Mesenchymal stem cell (in vitro differentiated cells and primary cell): Measurements from ENCODE around the gene YIPF4.
"Not testable (repeated sequence)": the region's sequence is repeated elsewhere in the genome, so short reads cannot be mapped to it uniquely, and the experiment has no call there.

Source experiments
- DNase-seq: peaks from one replicate; pipeline ENCODE4 v3.0.0-alpha.2; 2013
- H2AFZ ChIP-seq: one replicate; pipeline ENCODE4 v1.6.1; 2013; ENCODE audit warnings: low read depth, mild to moderate bottlenecking, control low read depth, inconsistent platforms, low read length, moderate library complexity
- H2AK5ac ChIP-seq: 2 replicates; pipeline ENCODE4 v1.6.1; 2013; ENCODE audit warnings: low read length, moderate library complexity, mild to moderate bottlenecking, inconsistent platforms; ENCODE audit not compliant: severe bottlenecking
- H2BK120ac ChIP-seq: one replicate; pipeline ENCODE4 v1.6.1; 2013; ENCODE audit warnings: low read depth, mild to moderate bottlenecking, inconsistent platforms, low read length, moderate library complexity
- H2BK12ac ChIP-seq, 2 experiments: one replicate each; pipeline ENCODE4 v1.6.1; 2013; ENCODE audit warnings: inconsistent platforms in 2 of 2, low read length in 2 of 2, mild to moderate bottlenecking in 2 of 2, moderate library complexity in 2 of 2, control low read depth in 1 of 2
- H2BK15ac ChIP-seq: one replicate; pipeline ENCODE4 v1.6.1; 2013; ENCODE audit warnings: mild to moderate bottlenecking, low read depth, inconsistent platforms; ENCODE audit not compliant: poor library complexity, severe bottlenecking
- H2BK5ac ChIP-seq: 2 replicates; pipeline ENCODE4 v1.6.1; 2013; ENCODE audit warnings: low read depth, mild to moderate bottlenecking, low read length, control low read depth, inconsistent platforms; ENCODE audit not compliant: poor library complexity, severe bottlenecking
- H3K14ac ChIP-seq, 2 experiments: one replicate each; pipeline ENCODE4 v1.6.1; 2013; ENCODE audit warnings: inconsistent platforms in 2 of 2, low read length in 2 of 2, control low read depth in 1 of 2, mild to moderate bottlenecking in 1 of 2, moderate library complexity in 1 of 2
- H3K18ac ChIP-seq, 2 experiments: one replicate each; pipeline ENCODE4 v1.6.1; 2013; ENCODE audit warnings: inconsistent platforms in 2 of 2, low read length in 2 of 2, control low read depth in 1 of 2, low read depth in 1 of 2, mild to moderate bottlenecking in 1 of 2
- H3K23ac ChIP-seq, 2 experiments: one replicate each; pipeline ENCODE4 v1.6.1; 2013; ENCODE audit warnings: inconsistent platforms in 2 of 2, low read length in 2 of 2, mild to moderate bottlenecking in 2 of 2, moderate library complexity in 2 of 2, control low read depth in 1 of 2
- H3K27ac ChIP-seq: 2 replicates; pipeline ENCODE4 v1.5.1; 2013; ENCODE audit warnings: mild to moderate bottlenecking, moderate library complexity, low read length, control low read depth, inconsistent platforms; ENCODE audit not compliant: poor library complexity, severe bottlenecking
- H3K27me3 ChIP-seq, 2 experiments: 2 replicates each; pipeline versions ENCODE4 v1.6.1 to v1.7.0; 2013; ENCODE audit warnings: low read length in 2 of 2, mild to moderate bottlenecking in 2 of 2, moderate library complexity in 2 of 2, control low read depth in 1 of 2, inconsistent platforms in 1 of 2; ENCODE audit not compliant: control insufficient read depth in 1 of 2, insufficient read depth in 1 of 2
- H3K36me3 ChIP-seq, 2 experiments: 2 replicates each; pipeline versions ENCODE4 v1.6.1 to v1.7.0; 2013; ENCODE audit warnings: low read length in 2 of 2, control low read depth in 1 of 2, inconsistent platforms in 1 of 2, low read depth in 1 of 2, mild to moderate bottlenecking in 1 of 2; ENCODE audit not compliant: insufficient read depth in 2 of 2, control insufficient read depth in 1 of 2
- H3K4ac ChIP-seq, 2 experiments: one replicate each; pipeline ENCODE4 v1.6.1; 2013; ENCODE audit warnings: inconsistent platforms in 2 of 2, low read length in 2 of 2, mild to moderate bottlenecking in 2 of 2, moderate library complexity in 2 of 2, control low read depth in 1 of 2, low read depth in 1 of 2
- H3K4me1 ChIP-seq: 2 replicates; pipeline ENCODE4 v1.6.1; 2013; ENCODE audit warnings: low read depth, low read length, control low read depth; ENCODE audit not compliant: control insufficient read depth, insufficient read depth
- H3K4me2 ChIP-seq: 2 replicates; pipeline ENCODE4 v1.6.1; 2013; ENCODE audit warnings: low read length, mild to moderate bottlenecking, inconsistent platforms; ENCODE audit not compliant: poor library complexity, severe bottlenecking
- H3K4me3 ChIP-seq, 2 experiments: 2 replicates each; pipeline versions ENCODE4 v1.5.1 to v1.7.0; 2013; ENCODE audit warnings: low read length in 2 of 2, mild to moderate bottlenecking in 2 of 2, control low read depth in 1 of 2, low read depth in 1 of 2; ENCODE audit not compliant: insufficient read depth in 1 of 2
- H3K79me1 ChIP-seq: replicated peaks from 2 replicates; pipeline ENCODE4 v1.6.1; 2013; ENCODE audit warnings: mild to moderate bottlenecking, control low read depth, low read length, inconsistent platforms; ENCODE audit not compliant: poor library complexity, severe bottlenecking
- H3K9ac ChIP-seq: 2 replicates; pipeline ENCODE4 v1.7.0; 2013; ENCODE audit warnings: mild to moderate bottlenecking, low read length, moderate library complexity
- H3K9me3 ChIP-seq: 2 replicates; pipeline ENCODE4 v1.7.0; 2013; ENCODE audit warnings: mild to moderate bottlenecking, low read length; ENCODE audit not compliant: control insufficient read depth
- H4K8ac ChIP-seq: one replicate; pipeline ENCODE4 v1.6.1; 2013; ENCODE audit warnings: inconsistent platforms, mild to moderate bottlenecking, low read length, moderate library complexity
- H4K91ac ChIP-seq: one replicate; pipeline ENCODE4 v1.6.1; 2013; ENCODE audit warnings: mild to moderate bottlenecking, low read length, inconsistent platforms
- WGBS: methylation state at CpG from one replicate; pipeline ENCODE4 v1.1.7; 2013; ENCODE audit warnings: mixed read lengths; 5-methylcytosine and 5-hydroxymethylcytosine counted together

The YIPF4 gene

DNA sequence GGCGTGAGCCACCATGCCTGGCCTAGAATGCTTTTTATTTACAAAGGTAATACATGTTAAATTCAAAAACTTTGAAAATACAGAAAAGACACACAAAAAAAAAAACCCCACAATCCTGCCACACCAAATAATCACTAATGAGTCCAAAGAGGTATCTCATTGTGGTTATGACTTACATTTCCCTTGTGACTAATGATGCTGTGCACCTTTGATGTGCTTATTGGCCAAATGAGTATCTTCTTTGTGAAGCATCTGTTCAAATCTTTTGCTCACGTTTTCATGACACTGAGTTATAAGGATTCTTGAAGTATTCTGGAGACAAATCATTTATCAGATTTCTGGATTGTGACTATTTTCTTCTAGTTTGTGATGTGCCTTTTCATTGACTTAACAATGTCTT is 6.6 kb upstream of the YIPF4 start:
- no peak overlapping the region for H2BK15ac ChIP-seq
- no peak overlapping the region for H3K4me3 ChIP-seq
- H3K18ac ChIP-seq: no peak overlapping the region
- no peaks in the 10 kb centered on the region for H3K4me1 ChIP-seq
- no peak overlapping the region for H2BK12ac ChIP-seq
- no peak overlapping the region for H4K91ac ChIP-seq
- H3K27ac ChIP-seq: no peak overlapping the region
- H2AFZ ChIP-seq: no peak overlapping the region
- H3K9ac ChIP-seq: no peak overlapping the region
- no peak overlapping the region for H3K23ac ChIP-seq
- H3K79me1 ChIP-seq: no peaks in the 10 kb centered on the region
- H3K9me3 ChIP-seq: no peaks in the 10 kb centered on the region
- no peak overlapping the region for H4K8ac ChIP-seq
- no peak overlapping the region for H2BK120ac ChIP-seq
- no peak overlapping the region for H3K4ac ChIP-seq
- H2BK5ac ChIP-seq: no peak overlapping the region
- no peaks in the 10 kb centered on the region for H3K27me3 ChIP-seq
- H3K4me2 ChIP-seq: no peak overlapping the region
- no peak overlapping the region for H3K14ac ChIP-seq
- 67% methylated on average over 1 of the region's 2 CpGs for WGBS
- no peak for DNase-seq
- H3K36me3 ChIP-seq: no peaks in the 10 kb centered on the region
- no peak overlapping the region for H2AK5ac ChIP-seq

DNA sequence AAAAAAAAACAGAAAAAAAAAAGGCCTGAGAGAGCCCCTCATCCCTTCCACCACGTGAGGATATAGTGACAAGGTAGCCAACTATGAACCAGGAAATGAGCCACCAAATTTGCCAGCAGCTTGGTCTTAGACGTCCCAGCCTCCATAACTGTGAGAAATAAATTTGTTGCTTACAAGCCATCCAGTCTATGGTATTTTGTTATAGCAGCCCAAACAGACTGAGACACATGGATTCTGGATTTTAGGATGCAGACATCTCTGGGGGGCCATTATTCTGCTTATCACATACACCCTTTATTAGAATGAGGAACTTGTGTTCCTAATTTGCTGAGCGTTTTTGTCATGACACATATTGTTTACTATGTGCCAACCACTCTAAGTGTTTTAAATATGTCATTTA is 5.4 kb upstream of the YIPF4 start:
- no peak overlapping the region for H3K14ac ChIP-seq
- H3K4ac ChIP-seq: no peak overlapping the region
- H2BK15ac ChIP-seq: no peak overlapping the region
- no peaks in the 10 kb centered on the region for H3K4me1 ChIP-seq
- no peak overlapping the region for H3K23ac ChIP-seq
- H2BK12ac ChIP-seq: no peak overlapping the region
- WGBS: 0% methylated on average over 1 of the region's 3 CpGs
- H2BK120ac ChIP-seq: no peak overlapping the region
- H2AK5ac ChIP-seq: no peak overlapping the region
- H3K27me3 ChIP-seq: no peaks in the 10 kb centered on the region
- no peaks in the 10 kb centered on the region for H3K79me1 ChIP-seq
- H3K9me3 ChIP-seq: no peaks in the 10 kb centered on the region
- no peak overlapping the region for H3K27ac ChIP-seq
- DNase-seq: no peak
- no peaks in the 10 kb centered on the region for H3K36me3 ChIP-seq
- H2AFZ ChIP-seq: no peak overlapping the region
- H3K18ac ChIP-seq: no peak overlapping the region
- H2BK5ac ChIP-seq: no peak overlapping the region
- no peak overlapping the region for H3K9ac ChIP-seq
- H3K4me3 ChIP-seq: no peak overlapping the region
- H4K91ac ChIP-seq: no peak overlapping the region
- no peak overlapping the region for H3K4me2 ChIP-seq
- no peak overlapping the region for H4K8ac ChIP-seq

DNA sequence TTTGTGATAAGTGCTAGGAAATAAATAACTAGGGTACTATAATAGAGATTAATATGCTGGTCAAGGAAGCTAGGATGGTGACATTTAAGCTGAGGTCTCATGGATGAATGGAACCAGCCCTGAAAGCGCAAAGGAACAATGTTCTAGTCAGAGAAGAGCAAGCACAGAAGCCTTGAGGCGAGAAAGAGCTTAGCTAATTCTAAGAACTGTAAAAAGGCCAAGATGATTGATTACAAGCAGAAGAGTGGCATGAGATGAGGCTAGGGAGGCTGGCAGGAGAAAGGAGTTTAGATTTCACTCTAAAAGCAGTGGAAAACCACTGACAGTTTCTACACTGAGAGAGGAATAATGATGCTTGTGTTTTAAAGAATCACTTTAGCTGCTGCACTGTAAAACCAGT is 3.4 kb upstream of the YIPF4 start:
- Histone ChIP-seq H3K4me1 (no peaks in the 10 kb centered on the region), H2BK120ac (no peak overlapping the region), H3K23ac (no peak overlapping the region), H4K8ac (no peak overlapping the region), H3K36me3 (no peaks in the 10 kb centered on the region), H3K4me2 (no peak overlapping the region), H3K27ac (no peak overlapping the region), H2AK5ac (no peak overlapping the region), H2AFZ (no peak overlapping the region), H3K4ac (no peak overlapping the region), H3K4me3 (no peak overlapping the region), H3K18ac (no peak overlapping the region), H3K14ac (no peak overlapping the region), H2BK15ac (no peak overlapping the region), H3K79me1 (no peaks in the 10 kb centered on the region), H2BK5ac (no peak overlapping the region), H3K27me3 (no peaks in the 10 kb centered on the region), H4K91ac (no peak overlapping the region), H3K9me3 (no peaks in the 10 kb centered on the region), H2BK12ac (no peak overlapping the region), H3K9ac (no peak overlapping the region)
- no peak for DNase-seq
- WGBS: 58% methylated on average over 2 of the region's 2 CpGs

DNA sequence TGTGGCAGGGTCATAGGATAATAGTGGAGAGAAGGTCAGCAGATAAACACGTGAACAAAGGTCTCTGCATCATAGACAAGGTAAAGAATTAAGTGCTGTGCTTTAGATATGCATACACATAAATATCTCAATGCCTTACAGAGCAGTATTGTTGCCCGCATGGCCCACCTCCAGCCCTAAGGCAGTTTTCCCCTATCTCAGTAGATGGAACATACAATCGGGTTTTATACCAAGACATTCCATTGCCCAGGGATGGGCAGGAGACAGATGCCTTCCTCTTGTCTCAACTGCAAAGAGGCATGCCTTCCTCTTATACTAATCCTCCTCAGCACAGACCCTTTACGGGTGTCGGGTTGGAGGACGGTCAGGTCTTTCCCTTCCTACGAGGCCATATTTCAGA is 1.9 kb upstream of the YIPF4 start:
- not testable (repeated sequence) for H3K9ac ChIP-seq, H3K18ac ChIP-seq, H2AFZ ChIP-seq, H3K36me3 ChIP-seq, H2BK120ac ChIP-seq, DNase-seq, H2BK5ac ChIP-seq, H3K4me1 ChIP-seq, H3K9me3 ChIP-seq, H3K4me2 ChIP-seq, H3K23ac ChIP-seq, H3K27me3 ChIP-seq, H2AK5ac ChIP-seq, H3K14ac ChIP-seq, H4K91ac ChIP-seq, H2BK12ac ChIP-seq, H3K4ac ChIP-seq, H3K4me3 ChIP-seq, H3K27ac ChIP-seq, H4K8ac ChIP-seq, H2BK15ac ChIP-seq, H3K79me1 ChIP-seq
- 98% methylated on average over 6 of the region's 7 CpGs for WGBS
